Prostate gland (tissue), 2 donors: ENCODE data around the gene TACC2. TPM values are rescaled to one million over a fixed set of nuclear protein-coding genes. Genes with fewer than 3 reads are reported as not detected.
"Not testable (repeated sequence)": the region's sequence is repeated elsewhere in the genome, so short reads cannot be mapped to it uniquely, and the experiment has no call there.

Source experiments
- DNase-seq: peaks from one replicate; pipeline ENCODE4 v3.0.0-alpha.2; 2019; ENCODE audit warnings: low spot score
- H3K27ac ChIP-seq, 2 donors: fragments of 200-600 bp; sonication (generic); 2 replicates each; pipeline ENCODE4 v1.5.1; 2017 to 2019
- H3K27me3 ChIP-seq: fragments of 200-600 bp; sonication (generic); replicated peaks from 2 replicates; pipeline ENCODE4 v1.5.1; 2019; ENCODE audit not compliant: insufficient read depth
- H3K36me3 ChIP-seq, 2 donors: fragments of 200-600 bp; sonication (generic); 1 replicate in 1 of 2; 2 replicates in 1 of 2; pipeline versions ENCODE4 v1.5.1 to v1.8.1; 2017 to 2019
- H3K4me1 ChIP-seq: fragments of 200-600 bp; sonication (generic); replicated peaks from 2 replicates; pipeline ENCODE4 v1.5.1; 2019
- H3K4me3 ChIP-seq, 2 donors: fragments of 200-600 bp; sonication (generic); 2 replicates each; pipeline ENCODE4 v1.5.1; 2017 to 2019
- H3K9me3 ChIP-seq: fragments of 200-600 bp; sonication (generic); 2 replicates; pipeline ENCODE4 v1.5.1; 2017
- CTCF ChIP-seq, 4 experiments: fragments of 200-600 bp in 2 of 4; fragments of 450-650 bp in 2 of 4; sonication (generic) in 2 of 4; IDR thresholded peaks; 1 replicate in 3 of 4; 2 replicates in 1 of 4; pipeline ENCODE4 v1.5.1; 2016 to 2019; ENCODE audit warnings: antibody characterized with exemption in 4 of 4, mild to moderate bottlenecking in 2 of 4, moderate library complexity in 2 of 4
- POLR2A ChIP-seq: fragments of 450-650 bp; IDR thresholded peaks from one replicate; pipeline ENCODE4 v1.6.1; 2016; ENCODE audit warnings: antibody characterized with exemption, mild to moderate bottlenecking
- POLR2AphosphoS5 ChIP-seq: sonication (generic); formaldehyde crosslinking; IDR thresholded peaks from one replicate; pipeline ENCODE4 v1.6.1; 2017; ENCODE audit warnings: antibody characterized with exemption
- WGBS: methylation state at CpG from one replicate; pipeline ENCODE4 v1.1.5; 2018; 5-methylcytosine and 5-hydroxymethylcytosine counted together
- intact Hi-C: fragments of 100-400 bp; cut with DNase I; formaldehyde crosslinking; loops from one replicate; pipeline ENCODE4 v1.14.2; 2022
- total RNA-seq, 2 donors: library from RNA; depleted of rRNA; stranded (reverse); fragments of >200 nt; gene quantifications; one replicate each; pipeline ENCODE4 v1.1.0, GENCODE V29; 2016

TACC2 gene
- total RNA-seq, 2 donors from 2014 or later = 101 to 140 TPM

- no peaks in the 10 kb centered on the region for H3K27me3 ChIP-seq
- 73% methylated on average over 7 of the region's 7 CpGs for WGBS
- no peaks in the 10 kb centered on the region for H3K9me3 ChIP-seq
- no peak for TF ChIP-seq CTCF (IDR thresholded peaks at IDR 0.05)
- TF ChIP-seq POLR2AphosphoS5 = no peak
- no peak for TF ChIP-seq POLR2A
- H3K36me3 ChIP-seq = no peaks in the 10 kb centered on the region
- intact Hi-C loops = no loop called here
- no peak overlapping the region for H3K4me3 ChIP-seq
- no peak overlapping the region for H3K27ac ChIP-seq
- H3K4me1 ChIP-seq = no peaks in the 10 kb centered on the region
- DNase-seq = no peak
These were observed 32.6 kb upstream of the TACC2 start for GRCh38 chr10:121956111-121957061.

GRCh38 chr10:121959671-121960070 lies 29.3 kb upstream of the TACC2 start:
- H3K27me3 ChIP-seq = no peaks in the 10 kb centered on the region
- intact Hi-C loops = no loop called here
- H3K9me3 ChIP-seq = no peaks in the 10 kb centered on the region
- H3K27ac ChIP-seq = no peak overlapping the region
- 96% methylated on average over 3 of the region's 3 CpGs for WGBS
- TF ChIP-seq CTCF (IDR thresholded peaks at IDR 0.05) (no peak), POLR2AphosphoS5 (no peak), POLR2A (no peak)
- H3K36me3 ChIP-seq = no peaks in the 10 kb centered on the region
- no peak for DNase-seq
- no peaks in the 10 kb centered on the region for H3K4me1 ChIP-seq
- no peak overlapping the region for H3K4me3 ChIP-seq

- intact Hi-C loops = no loop called here
- Histone ChIP-seq H3K27ac (no peak overlapping the region), H3K4me1 (no peaks in the 10 kb centered on the region), H3K36me3 (peaks cover under 1 to 6% of the 10 kb centered on the region in 2 donors), H3K9me3 (no peaks in the 10 kb centered on the region), H3K4me3 (no peak overlapping the region), H3K27me3 (no peaks in the 10 kb centered on the region)
- no peak for TF ChIP-seq POLR2AphosphoS5
- no peak for TF ChIP-seq POLR2A
- TF ChIP-seq CTCF (IDR thresholded peaks at IDR 0.05) = no peak
- DNase-seq = no peak
- 62% methylated on average over 2 of the region's 2 CpGs for WGBS
These were observed 27.5 kb upstream of the TACC2 start for GRCh38 chr10:121961456-121961855.

- H3K9me3 ChIP-seq = no peaks in the 10 kb centered on the region
- no peak overlapping the region for H3K4me3 ChIP-seq
- 47% methylated on average over 3 of the region's 3 CpGs for WGBS
- no peaks in the 10 kb centered on the region for H3K27me3 ChIP-seq
- peaks cover 6 to 7% of the 10 kb centered on the region in 2 donors for H3K36me3 ChIP-seq
- no peak overlapping the region for H3K27ac ChIP-seq
- TF ChIP-seq POLR2A = no peak
- no peak for TF ChIP-seq CTCF (IDR thresholded peaks at IDR 0.05)
- no peak for TF ChIP-seq POLR2AphosphoS5
- intact Hi-C loops = no loop called here
- H3K4me1 ChIP-seq = no peaks in the 10 kb centered on the region
- DNase-seq = no peak
These were observed 23.0 kb upstream of the TACC2 start for GRCh38 chr10:121965996-121966395.

GRCh38 chr10:121969086-121969485 lies 19.9 kb upstream of the TACC2 start:
- H3K27me3 ChIP-seq, H3K27ac ChIP-seq, DNase-seq, H3K4me1 ChIP-seq, H3K36me3 ChIP-seq, H3K9me3 ChIP-seq, intact Hi-C loops, H3K4me3 ChIP-seq: not testable (repeated sequence)
- 82% methylated on average over 8 of the region's 8 CpGs for WGBS
